Measurements from ENCODE around the gene RUNDC1.
"Not testable (repeated sequence)": the region's sequence is repeated elsewhere in the genome, so short reads cannot be mapped to it uniquely, and the experiment has no call there.

RUNDC1 gene

GRCh38 chr17:42980274-42980765, at the start of gene RUNDC1:
TSS of gene RUNDC1 (plus strand) at chr17:42980565. CDS start at chr17:42980577, 12 bp downstream.
- peak; percentile 96 for DNase-seq

DNA sequence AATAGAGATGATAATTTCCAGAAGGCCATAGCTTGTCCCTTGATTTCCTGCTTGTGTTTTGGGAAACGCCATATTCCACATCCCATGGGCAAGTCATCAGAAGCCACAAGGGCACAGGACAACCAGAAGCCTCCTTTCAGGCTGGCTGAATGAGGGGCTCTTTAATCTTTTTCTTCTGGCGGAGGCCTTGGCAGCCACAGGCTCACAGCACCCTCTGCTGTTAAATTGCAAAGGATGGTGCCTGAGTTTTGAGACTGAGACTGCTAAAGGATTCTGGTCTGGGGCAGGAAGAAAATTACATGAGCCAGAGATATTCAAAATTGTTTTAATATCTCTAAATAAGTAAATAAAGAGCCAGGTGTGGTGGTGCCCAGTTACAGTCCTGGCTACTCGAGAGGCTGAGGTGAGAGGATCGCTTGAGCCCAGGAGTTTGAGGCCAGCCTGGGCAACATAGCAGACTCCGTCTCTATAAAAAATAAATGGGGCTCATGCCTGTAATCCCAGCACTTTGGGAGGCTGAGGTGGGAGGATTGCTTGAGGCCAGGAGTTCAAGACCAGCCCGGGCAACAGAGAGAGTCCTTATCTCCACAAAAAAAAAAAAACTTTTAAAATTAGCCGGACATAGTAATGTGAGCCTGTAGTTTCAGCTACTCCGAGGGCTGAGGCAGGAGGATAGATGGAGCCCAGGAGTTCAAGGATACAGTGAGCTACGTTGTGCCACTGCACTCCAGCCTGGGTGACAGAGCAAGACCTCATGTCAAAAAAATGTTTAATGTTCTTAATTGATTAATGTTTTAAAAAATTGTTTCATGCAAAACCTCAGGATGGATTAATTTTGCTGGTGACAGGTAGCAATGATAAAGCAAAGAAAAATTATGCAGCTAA, 42.4 kb upstream of the RUNDC1 start:
- peak; percentile 30 for DNase-seq

DNA sequence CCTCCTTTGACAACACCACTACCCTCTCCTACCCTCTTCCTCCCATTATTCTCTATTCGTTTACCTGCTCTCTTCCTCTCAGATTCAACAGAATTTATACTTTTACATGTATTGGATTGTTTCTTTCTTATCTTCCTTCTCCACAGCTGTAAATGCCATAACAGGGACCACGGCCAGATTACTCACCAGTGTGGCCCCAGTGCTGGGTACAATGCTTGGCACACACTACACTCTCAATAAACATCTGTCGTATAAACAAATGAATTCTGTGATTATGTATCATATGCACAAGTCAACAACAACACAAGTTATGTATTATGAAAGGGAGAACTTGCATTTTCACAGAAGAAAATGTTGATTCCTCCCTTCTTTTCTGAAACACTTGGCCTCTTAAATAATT, 36.2 kb upstream of the RUNDC1 start:
- DNase-seq = no peak

DNA sequence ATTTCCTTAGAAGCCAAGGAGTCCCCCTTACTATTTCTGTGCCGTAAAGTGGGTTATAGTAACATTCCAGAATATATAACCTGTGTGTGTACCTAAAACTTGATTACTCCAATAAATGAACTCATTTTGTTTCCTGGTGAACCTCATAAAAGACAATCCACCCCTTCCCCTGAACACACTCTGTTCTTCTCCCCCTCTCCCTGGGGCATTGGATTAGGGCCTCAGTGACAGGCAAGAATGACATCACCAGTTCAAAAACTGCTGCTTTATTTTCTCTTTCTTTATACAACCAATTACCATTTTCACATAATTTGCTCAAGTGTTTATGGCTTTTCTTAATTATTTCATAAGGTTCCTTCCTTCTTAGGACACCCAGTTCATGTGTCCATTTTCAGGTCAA, 33.6 kb upstream of the RUNDC1 start:
- DNase-seq = no peak

- DNase-seq = no peak
Measured at GRCh38 chr17:42950044-42950783, 30.2 kb upstream of the RUNDC1 start.

DNA sequence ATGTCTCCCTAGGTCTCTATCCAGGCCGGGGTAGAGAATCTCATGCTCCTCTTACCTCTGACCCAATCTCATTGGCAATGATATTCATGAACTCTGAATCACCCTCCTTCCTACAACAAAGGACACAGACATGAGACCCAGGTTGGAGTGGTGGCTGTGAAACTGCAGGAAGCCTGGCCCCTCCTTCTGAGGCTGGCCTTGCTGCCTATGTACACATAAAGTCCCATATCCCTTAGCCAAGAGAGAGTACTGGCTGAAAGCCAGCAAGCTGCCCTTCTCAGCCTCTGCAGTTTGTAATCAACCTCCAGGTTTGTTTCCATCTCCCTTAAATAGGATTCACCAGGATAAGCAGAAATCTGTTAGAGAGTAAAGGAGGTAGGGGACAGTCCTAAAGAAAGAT, 26.7 kb upstream of the RUNDC1 start:
- no peak for DNase-seq

DNA sequence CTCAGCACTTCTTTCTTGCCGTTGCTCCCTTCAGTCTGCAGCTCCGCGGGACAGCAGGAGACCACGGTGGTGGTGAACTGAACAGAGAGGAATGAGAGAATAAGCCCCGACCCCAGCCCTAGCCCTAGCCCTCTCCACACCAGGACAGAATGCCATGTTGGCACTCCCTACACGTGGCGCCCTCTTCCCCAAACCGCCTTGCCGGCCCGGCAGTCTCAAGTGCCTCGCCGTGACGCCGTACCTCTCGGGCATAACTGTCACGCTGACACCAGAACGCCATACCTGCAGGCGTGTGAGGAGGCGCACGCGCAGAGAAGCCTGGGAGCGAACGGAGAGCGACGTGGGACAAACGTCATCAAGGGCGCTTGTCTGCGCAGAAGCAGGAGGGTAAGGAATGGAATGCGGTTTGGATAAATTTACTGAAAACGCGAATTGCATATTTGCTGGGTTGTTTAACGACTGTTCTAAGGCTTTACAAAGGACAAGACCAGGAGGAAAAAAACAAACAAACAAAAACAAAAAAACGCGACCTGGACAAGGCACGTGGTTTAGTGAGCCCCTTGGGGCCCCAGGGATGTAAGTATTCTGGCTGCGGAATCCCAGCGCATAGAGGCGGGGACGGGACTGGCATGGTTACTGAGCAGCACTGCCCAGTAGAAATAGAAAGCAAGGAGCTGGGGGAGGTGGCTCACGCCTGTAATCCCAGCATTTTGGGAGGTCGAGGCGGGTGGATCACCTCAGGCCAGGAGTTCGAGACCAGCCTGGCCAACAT, 16.0 kb upstream of the RUNDC1 start, which contains the start of gene AARSD1:
Gene AARSD1 (minus strand): TSS at position 294 of the 772 bp plus-strand sequence. CDS start 14 bp downstream, at position 280.
- DNase-seq = peak; percentile 91

- no peak for DNase-seq
Measured at GRCh38 chr17:42967925-42968324, 12.4 kb upstream of the RUNDC1 start.

DNA sequence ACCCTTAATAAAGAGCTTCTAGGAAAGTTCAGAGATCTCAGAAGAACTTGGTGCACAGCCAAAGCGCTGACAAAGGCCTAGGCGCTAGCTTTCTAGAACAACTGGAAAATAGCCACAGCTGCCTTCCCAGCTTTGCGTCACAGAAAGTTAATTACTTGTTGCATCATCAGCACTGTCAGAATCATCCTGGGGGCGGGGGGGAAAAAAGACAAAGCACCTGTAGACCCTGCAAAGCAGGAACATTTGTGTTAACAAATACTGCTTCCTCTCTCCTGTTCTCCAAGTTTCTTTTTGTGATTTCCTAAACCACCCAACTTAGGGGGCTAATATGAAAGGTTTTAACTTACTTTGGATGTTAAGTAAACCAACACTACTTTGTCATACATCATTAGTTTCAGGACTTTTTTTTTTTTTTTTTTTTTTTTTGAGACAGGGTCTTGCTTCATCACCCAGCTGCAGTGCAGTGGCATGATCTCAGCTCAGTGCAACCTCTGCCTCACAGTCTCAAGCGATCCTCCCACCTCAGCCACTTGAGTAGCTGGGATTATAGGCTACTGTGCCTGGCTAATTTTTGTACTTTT, 11.3 kb upstream of the RUNDC1 start:
- DNase-seq = no peak

DNA sequence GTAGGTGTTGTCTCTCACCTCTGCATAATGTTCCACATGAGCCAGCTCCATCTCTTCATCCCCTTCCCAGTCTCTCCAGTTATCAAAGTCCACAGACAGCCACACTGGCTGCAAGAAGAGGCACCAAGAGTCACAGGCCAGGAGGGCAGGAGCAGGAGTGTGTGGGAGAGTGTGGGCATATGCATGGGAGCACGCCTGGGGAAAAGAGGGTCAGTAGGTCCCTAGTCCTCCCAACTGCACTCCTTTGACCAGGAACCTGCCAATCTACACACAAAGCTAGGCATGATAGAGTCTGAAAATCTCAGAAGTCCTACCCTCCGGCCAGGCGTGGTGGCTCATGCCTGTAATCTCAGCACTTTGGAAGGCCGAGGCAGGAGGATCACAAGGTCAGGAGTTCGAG, 8.8 kb upstream of the RUNDC1 start:
- no peak for DNase-seq

DNA sequence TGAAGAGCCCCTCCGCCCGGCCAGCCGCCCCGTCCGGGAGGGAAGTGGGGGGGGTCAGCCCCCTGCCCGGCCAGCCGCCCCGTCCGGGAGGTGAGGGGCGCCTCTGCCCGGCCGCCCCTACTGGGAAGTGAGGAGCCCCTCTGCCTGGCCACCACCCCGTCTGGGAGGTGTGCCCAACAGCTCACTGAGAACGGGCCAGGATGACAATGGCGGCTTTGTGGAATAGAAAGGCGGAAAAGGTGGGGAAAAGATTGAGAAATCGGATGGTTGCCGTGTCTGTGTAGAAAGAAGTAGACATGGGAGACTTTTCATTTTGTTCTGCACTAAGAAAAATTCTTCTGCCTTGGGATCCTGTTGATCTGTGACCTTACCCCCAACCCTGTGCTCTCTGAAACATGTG, 7.0 kb upstream of the RUNDC1 start:
- not testable (repeated sequence) for DNase-seq

DNA sequence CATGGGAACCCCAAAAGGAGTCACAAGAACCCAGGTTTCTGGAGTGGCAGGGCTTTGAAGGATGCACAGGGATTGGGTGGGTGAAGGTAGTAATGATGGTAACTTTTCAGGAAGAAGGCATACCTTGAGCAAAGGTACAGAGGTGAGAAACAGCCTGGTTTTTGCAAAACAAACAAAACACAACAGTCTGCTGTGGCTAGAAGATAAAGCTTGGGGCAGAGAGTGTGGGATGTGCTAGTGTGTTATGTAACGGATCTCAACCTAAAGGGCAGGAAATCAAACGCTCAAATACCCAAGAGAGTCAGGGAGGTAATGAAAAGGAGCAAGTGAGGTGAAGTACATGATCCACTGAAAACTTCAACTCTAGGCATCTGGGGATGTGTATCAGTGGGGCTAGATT, 5.1 kb upstream of the RUNDC1 start:
- DNase-seq = no peak

GRCh38 chr17:42975701-42976100, 4.7 kb upstream of the RUNDC1 start:
- not testable (repeated sequence) for DNase-seq

GRCh38 chr17:42979511-42980273, 673 bp upstream of the RUNDC1 start, which contains the start of gene PTGES3L:
TSS of gene PTGES3L (minus strand) at chr17:42980080. CDS start at chr17:42980053, 27 bp downstream.
- peak; percentile 50 for DNase-seq

DNA sequence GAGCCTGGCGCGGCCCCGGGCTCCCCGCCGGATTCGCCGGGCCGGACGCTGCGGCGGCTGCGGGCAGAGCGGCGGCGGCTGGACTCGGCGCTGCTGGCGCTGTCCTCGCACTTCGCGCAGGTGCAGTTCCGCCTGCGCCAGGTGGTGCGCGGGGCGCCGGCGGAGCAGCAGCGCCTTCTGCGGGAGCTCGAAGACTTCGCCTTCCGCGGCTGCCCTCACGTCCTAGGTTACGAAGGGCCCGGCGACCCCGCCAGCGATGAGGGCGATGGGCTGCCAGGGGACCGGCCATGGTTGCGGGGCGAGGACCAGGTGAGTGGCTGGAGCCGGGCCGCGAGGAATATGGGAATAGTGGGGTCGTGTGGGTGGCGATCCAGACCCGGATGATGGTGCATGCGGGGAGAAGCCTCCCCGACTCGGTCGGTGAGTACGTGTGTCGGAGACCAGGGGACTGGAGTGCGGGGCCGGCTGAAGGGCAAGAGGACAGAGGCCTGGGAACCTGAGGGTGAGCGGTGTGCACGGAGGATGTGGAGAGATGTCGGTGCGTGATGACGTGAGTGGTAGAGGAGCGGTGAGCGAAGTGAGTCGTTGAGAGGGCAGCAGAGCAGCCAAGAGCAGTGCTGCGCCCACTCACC, 517 bp downstream of the RUNDC1 start:
- peak; percentile 82 for DNase-seq

- no peak for DNase-seq
Measured at GRCh38 chr17:42982266-42982665, 1.9 kb downstream of the RUNDC1 start.

GRCh38 chr17:42985225-42985624, 4.9 kb downstream of the RUNDC1 start:
- no peak for DNase-seq

GRCh38 chr17:42989141-42989540, 8.8 kb downstream of the RUNDC1 start:
- no peak for DNase-seq

GRCh38 chr17:42989726-42990652, 9.6 kb downstream of the RUNDC1 start:
- DNase-seq = no peak

- no peak for DNase-seq
Measured at GRCh38 chr17:42991471-42991870, 11.1 kb downstream of the RUNDC1 start.
